Measurements from ENCODE around the gene HOXB7. TPM values are rescaled to one million over a fixed set of nuclear protein-coding genes. Genes with fewer than 3 reads are reported as not detected.

The HOXB7 gene
- polyA plus RNA-seq, 4 donors: 6.0 to 53.3 (median 39.3) TPM

DNA sequence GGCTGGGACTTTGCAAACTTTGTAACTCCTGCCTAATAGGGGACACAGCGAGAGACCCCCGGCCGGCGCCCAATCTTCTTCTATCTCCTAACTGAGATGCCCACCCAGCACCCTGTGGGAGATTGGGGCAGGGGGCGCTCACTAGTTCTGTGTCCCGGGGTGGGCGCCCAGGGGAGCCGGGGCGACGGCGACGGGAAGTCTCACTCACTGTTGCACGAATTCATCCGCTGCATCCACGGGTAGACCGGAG, 13.4 kb downstream of the HOXB7 start:
- DNase-seq (ENCODE audit: low read depth in 4 of 4, low spot score in 3 of 4): no peak

DNA sequence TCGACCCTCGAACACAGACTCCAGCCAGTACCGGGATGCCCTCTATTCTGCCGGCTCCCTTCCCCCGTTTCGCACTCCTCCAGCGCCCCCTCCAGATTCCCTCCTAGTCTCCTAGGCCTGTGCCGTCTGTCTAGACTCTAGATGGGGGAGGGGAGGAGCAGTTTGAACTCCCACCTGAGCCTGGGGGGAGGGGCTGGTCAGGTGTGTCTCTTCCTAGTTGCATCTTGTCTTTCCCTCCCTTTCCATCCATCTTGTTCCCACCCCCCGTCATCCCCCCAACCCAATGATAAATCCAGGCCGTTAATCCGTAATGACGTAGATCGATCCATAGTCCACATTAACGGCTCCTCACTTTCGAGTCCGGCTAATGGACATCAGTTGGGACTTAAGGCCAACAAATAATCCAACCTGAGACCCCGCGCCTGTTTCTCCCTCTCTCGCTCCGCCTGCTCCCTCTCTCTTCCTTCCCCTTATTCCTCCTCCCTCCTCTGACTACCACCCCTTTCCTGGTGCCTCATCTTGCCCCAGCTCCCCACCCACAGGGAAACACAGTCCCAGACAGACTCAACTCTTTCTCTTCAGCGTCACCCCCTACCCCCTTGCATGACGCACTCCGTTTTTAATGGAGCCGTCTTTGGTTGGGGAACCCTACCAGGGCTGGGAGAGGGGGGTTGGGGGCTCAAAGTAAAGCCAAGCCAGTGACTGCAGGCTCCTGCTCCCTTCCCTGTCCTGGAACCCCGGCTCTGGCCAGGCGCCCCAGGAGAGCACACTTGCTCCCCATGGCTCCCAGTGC, 13.9 kb downstream of the HOXB7 start:
- no peak for DNase-seq (ENCODE audit: low read depth in 4 of 4, low spot score in 3 of 4)

DNA sequence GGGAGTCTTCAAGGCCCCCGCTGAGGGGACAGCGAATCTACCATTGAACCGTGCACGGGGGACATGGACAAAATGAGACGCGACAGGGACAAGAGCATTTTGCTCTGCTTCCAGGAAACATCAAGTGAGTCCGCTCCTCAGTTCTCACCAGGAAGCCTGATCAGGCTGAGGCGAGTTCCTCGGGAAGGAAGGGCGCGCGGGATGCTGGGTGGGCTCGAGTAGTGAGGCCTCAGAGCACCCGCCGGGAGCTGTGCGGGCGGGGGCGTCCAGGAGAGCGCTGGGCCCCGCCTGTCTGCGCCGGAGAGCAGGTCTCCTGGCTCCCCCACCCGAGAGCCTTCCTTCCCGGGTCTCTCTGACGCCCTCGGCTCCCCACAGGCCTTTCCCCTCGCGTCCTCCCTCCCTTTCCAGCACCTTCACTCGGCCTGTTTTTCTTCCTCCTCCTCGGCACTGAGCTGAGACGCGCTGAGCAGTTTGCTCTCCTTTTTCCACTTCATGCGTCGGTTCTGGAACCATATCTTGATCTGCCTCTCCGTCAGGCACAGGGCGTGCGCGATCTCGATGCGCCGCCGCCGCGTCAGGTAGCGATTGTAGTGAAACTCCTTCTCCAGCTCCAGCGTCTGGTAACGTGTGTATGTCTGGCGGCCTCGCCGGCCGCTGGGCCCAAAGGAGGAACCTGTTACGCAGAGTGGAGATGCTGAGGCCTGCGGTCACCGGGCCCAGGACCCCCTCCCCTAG, 14.7 kb downstream of the HOXB7 start:
- DNase-seq (ENCODE audit: low read depth in 4 of 4, low spot score in 3 of 4): no peak

DNA sequence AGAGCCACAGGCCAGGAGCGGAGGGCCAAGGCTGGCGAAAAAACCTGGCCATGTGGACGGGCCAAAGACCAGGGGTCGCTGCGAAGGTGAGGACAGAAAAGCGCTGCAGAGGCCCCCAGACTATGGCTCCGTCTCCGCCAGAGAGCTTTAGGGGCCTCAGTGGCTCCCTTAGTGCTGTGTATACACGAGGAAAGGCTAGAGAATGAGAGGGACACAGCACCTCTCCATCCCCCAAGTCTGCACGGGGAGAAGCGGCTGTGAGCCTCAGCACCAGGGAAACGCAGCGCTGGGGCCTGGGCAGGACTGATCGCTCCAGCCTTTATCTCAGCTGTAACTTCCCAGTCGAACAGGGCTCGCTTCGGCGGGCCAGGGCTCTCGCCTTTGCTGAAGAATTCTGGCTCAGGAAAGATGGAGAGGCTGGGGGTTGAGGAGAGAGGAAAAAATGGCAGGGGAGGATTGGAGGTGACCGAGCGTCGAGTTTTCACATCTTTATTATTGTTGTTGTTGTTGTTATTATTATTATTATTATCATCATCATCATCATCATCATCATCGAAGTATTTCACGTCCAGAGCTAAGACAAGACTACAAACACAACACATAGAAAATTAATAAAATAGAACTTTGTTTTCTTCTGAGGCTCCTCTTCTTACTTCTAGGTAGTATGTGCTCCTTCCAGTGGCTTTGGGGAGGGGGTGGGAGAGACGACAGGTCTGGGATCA, 15.4 kb downstream of the HOXB7 start:
- no peak for DNase-seq (ENCODE audit: low read depth in 4 of 4, low spot score in 3 of 4)

DNA sequence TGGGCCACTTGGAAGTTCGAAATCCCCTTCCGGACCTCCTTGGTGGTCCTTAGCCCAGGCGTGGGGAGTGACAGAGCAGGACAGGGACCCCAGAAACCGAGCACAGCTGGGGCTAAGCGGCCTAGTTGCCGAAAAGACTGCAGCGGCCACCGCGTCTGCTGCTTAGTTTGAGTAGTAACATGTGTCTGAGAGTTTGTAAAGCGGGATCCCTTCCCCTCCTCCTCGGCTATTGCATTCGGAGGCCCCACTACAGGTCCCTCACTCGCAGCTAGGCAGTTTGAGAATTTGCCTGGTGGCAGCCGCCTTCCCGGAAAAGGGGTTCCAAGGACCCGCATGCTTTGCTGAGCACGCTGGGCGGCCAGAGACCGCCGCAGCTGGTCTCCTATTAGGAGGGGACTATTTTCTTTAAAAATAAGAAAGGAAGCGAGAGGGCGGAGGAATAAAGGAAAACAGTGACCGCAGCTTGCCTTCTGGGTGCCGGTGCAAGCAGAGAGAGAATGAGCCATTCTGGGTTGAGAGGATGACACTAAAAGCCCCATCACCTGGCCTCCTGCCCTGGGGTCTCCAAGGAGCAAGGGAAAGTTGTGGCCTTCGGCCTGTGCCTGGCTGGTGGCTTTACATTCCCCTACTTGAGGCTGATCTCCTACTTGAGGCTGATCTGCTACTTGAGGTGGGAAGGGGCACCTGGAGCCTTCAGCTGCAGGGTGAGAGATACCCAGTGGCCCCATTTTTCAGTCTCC, 16.1 kb downstream of the HOXB7 start:
- no peak for DNase-seq (ENCODE audit: low read depth in 4 of 4, low spot score in 3 of 4)

DNA sequence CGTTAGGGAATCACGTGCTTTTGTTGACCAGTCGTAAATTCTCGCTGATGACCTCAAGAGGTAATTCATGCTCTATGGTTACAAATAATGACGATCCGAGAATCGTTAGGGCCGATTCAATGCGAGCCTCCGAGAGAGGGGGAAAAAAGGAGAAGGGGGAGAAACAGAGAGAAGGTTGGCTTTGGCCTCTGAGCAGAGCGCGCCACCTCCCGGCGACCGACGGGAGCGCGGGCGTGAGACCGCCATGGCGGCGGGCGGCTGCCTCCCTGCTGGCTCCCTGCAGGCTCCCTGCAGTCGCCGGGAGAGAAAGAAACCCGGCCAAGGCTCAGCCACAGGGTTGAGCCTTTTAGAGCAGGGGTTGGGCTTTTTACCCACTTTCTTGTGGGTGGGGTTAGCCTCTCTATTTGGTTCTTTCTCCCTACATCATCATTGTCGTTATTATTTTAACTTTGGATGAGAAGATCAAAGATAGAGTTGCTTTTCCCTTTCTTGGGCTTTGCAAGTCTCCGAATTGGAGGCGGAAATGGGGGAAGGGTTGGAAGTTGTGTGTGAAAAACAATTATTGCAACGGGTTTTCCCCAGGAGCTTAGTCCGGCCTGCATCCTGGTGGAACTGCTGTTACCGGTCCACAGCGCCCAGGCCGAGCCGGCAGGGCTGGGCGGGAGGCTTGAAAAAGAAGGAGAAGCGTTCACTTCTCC, 16.8 kb downstream of the HOXB7 start:
- peak; percentile 77 to 90 (median 85) for DNase-seq (ENCODE audit: low read depth in 4 of 4, low spot score in 3 of 4)

DNA sequence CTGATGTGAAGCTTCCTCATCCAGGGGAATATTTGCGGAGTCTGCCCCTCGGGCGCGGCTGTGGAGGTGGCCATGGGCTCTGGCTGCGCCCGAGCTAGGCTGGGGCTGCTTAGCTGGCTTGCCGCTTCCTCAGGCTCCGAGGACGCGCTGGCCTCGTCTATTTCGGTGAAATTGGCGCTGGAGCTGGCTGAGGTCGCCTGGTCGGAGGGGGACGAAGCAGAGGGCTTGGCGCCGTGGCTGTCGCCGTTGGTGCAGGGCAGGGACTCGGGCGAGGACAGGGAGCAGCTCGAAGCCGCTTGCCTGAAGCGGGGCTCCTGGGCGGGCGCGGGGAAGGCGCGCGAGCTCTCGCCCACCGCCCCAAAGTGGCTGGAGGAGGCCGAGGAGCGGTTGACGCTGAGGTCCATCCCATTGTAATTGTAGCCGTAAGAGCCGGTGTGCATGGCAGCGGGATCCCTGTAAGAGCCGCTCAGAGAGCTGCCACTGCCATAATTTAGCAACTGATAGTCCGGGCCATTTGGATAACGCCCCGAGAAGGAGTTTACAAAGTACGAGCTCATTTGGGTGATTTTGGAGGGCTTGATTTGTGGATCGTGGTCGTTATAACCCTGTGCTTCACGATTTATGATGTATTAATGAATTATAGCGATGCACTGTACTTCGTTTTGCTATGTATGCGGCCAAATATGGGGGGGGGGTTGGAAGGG, 17.5 kb downstream of the HOXB7 start, which contains the start of gene HOXB5:
HOXB5 (minus strand) TSS at position 654 of the 704 bp plus-strand sequence; CDS start at position 557, 97 bp downstream.
- DNase-seq (ENCODE audit: low read depth in 4 of 4, low spot score in 3 of 4): no peak

DNA sequence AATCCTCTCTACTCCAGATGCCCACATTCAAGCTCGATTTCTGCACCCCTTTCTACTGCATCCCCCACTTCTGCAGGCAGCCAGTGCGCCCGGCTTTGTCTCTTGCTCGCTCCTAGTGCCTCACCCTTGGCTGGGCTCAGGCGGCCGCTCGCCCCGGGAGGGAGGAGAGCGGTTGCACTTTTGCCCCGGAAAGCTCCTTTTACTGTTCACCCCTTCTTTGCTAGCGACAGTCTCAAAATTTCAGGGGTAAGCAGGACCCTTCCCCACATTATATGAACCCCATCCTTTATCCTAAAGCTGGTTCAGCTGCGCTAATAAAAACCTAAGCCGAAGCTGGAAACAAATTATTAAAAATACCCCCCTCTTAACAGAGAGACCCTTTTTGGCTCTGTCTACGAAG, 18.2 kb downstream of the HOXB7 start:
- DNase-seq (ENCODE audit: low read depth in 4 of 4, low spot score in 3 of 4): no peak

DNA sequence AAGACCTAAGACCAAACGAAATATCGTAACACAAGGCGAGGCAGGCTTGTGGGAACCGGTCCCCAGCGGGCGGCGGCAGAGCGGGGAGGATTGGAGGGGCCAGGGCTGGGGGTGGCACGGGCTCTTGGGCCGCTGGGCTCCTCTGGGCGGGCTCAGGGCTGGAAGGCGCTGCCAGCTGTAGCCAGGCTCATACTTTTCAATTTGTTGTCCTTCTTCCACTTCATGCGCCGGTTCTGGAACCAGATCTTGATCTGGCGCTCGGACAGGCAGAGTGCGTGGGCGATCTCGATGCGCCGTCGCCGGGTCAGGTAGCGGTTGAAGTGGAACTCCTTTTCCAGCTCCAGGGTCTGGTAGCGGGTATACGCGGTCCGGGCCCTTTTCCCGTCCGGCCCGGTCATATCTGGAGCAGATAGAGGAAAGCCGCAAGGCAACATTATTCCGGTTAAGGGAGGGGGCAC, 18.7 kb downstream of the HOXB7 start:
- DNase-seq (ENCODE audit: low read depth in 4 of 4, low spot score in 3 of 4): no peak

DNA sequence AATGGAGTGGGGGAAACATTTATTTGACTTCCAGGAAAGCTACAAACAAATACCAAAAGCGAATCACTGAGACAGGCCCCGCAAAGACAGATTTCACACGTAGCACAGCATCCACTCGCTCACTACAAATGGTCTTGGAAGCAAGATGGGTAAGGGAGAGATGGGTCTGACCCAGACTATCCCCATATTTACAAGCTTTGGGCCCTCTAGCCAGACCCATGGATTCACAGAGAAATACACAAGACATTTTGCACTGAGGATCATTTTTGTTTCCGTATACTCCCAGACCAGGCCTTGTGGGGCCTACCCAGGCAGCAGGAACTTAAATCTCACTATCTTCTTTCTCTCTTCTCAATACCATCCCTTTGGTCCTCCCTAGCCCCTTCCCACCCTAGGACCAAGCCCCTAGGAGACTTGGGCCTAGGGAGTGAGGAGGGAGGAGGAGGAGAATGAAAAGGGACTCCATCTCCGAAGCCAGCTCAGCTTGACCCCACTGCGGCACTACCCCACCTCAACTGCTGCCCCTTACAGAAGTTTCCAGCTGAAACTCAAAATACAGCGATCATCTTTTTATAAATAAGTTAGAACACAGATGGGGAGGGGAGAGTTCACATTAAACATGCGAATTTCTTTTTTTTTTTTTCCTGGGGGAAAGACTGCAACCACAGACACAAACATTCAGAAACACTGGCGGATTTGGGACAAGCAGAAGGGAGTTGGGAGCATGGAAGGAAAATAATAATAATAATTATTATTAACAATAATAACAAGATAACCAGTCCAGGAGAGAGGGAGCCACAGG, 19.4 kb downstream of the HOXB7 start:
- no peak for DNase-seq (ENCODE audit: low read depth in 4 of 4, low spot score in 3 of 4)

DNA sequence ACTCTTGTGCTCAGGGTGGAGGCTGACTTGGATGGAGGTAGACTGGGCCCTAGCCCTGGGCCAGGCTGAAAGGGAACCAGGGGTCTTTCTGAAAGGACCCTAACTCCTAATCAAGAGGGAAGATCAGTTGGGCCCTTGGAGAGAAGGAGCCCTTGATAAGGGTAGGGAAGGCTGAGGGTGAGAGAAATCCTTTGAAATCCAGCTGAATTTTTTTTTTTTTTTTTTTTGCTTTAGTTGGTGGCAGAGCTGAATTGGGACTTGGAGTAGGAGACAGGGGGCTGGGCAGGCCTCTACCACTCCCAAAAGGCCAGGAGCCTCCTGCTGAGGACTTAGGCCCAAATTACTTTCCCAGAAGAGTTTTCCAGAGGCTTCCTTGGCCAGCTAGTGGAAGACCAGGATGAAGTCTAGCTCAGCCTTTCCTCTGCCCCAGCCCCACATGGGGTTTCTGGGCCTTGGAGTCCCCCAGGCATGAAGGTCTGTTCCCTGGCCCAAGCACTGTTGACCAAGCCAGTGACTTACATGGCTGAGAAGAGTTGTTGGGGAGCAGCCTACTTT, 20.1 kb downstream of the HOXB7 start:
- DNase-seq (ENCODE audit: low read depth in 4 of 4, low spot score in 3 of 4): no peak

DNA sequence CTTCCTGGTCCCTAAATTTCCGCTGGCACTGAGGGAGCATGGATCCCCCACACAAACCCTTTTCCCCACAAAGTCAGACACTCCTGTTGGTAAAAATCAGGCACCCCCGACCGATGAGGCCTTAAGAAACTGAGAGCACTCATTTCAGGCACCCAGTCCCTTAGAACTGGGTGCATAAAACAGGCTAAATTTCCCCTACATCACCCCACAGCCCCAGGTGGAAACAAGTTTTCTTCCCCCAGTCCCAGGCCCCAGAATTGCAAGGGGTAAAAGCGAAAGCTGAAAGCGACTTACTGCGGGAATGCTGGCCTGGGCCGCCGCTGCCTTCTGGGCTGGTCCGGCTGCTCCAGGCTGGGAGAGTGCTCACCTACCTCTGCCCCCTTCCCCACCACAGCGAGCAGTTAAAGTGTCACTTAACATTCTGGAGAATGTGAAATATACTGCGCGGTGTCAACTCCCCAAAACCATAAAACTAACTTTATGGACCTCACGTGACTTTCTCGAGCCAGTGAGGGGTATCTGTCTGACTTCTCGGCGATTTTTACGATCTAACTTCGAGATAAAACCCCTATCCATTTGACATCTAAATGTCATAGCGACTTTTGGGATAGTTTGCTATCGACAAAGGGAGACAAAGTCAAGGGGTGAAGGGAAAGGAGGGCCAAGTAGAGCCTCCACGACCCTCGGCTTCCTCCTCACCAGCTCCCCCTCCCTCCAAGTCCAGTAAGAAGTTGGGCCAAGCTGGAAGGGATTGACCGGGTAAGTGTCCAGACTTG, 20.8 kb downstream of the HOXB7 start, which contains the start of gene HOXB3:
HOXB3 (minus strand) TSS at position 411 of the 776 bp plus-strand sequence. CDS start 37,767 bp downstream, outside the sequence.
- peak in 3 of 4 donors; percentile 85 to 92 (median 86) for DNase-seq (ENCODE audit: low read depth in 4 of 4, low spot score in 3 of 4)

DNA sequence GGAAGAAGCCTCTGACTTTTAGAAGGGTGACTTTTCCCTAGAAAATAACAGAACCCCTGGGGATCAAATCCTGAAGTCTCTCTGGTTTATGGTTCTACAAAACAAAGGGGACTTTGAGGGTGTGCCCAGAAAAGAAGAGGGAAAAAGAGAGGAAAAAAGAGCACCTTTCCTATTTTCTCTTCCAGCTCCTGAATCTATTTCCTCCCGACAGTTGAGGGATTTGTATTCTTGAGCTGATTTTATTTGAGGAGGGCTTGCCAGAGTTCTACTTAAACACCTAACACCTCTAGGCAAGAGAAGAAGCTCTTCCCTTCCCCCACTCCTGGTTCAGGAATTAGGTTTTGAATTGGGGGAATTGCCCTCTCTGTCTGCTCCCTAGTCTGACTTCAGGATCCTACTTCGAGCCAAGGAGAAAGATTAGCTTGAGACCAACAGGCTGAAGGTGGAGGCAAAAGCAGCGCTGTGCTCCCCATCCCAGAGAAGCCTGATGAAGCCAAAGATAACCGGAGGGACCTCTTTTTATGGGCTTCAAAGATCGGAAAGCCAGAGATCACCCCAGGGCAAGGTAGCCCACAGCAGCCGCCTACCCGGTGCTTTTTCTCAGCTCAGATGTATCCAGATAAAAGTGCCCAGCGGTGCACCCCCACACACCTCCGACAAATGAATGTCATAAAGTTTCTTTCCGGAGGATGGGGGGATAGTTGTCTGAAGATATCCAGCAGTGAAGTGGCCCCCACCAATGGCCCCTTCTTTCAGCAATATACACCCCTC, 21.6 kb downstream of the HOXB7 start:
- no peak for DNase-seq (ENCODE audit: low read depth in 4 of 4, low spot score in 3 of 4)

DNA sequence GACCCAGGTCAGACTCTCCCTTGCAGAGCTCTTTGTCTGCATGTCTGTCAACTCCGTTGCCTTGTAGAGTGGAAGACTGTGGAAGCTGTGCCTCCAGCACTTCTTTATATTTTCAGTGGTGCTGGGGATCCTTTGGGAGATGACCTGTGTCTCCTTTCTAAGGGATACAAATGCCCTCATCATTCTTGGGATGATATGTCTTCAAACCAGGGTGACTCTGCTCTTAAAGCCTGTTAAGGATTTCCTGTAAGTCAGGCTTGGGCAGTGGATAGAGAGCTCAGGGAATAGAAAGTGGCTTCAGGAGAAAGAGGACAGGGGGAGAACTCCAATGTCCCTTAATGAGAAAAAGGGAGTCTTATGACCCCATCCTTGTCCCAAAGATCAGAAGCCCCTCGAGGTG, 22.3 kb downstream of the HOXB7 start:
- no peak for DNase-seq (ENCODE audit: low read depth in 4 of 4, low spot score in 3 of 4)

DNA sequence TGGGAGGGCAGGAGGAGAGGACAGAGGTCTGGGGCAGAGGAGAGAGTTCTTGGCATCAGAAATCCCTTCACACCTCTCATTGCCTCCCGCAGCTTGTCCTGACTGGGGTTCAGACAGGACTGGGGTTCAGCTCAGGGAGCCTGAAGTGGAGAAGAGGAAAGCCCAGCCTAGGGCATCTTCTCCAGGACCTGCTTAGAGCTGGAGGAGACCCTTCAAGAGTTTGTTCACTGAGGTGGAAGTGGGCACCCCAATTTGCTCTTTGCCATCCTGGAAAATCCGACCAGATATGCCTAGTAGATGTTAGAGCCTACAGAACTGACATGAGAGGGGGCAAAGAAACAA, 22.8 kb downstream of the HOXB7 start:
- no peak for DNase-seq (ENCODE audit: low read depth in 4 of 4, low spot score in 3 of 4)

DNA sequence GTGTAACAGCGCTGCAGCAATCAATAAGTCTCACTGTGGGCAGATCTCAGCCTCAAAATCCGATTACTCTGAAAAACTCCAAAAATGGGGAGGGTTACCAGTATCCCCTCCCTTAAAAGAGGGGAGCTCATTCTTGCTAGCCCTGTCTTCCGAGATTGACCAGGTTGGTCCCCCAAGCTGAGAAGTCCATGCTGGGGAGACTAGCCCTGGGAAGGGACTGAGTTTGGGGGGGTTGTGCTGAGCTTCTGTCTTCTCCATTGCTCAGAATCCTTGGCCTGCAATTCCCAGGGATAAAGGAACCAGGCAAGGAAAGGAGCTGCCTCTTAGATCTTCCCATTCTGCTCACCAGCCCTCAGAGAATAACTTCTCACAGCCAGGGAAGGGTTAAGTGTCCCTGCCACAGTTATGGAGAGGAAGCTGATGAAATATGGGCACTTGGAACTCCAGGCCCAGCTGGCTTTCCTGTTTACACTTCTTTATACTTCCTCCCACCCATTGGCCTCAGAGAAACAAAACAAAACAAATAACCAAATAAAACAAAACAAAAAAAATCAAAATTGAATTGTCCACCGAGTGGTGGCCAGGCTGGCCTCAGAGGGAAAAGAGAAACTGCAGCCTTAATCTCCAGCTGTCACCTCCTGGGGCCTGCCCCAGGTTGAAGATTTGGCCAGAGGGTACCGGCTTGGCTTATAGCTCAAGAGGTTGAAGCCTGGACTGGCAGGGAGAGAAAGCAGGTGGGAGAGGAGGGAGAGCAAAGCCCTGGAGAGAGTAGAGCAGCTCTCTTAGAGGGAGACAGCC, 23.3 kb downstream of the HOXB7 start:
- DNase-seq (ENCODE audit: low read depth in 4 of 4, low spot score in 3 of 4): no peak
